ENCODE measurements around the gene PRIMPOL.
A peak's percentile ranks its signal among the peaks of the same experiment; 100 is the strongest.

Gene PRIMPOL

GRCh38 chr4:184727430-184727829 lies 77.9 kb downstream of the PRIMPOL start:
- Histone ChIP-seq H3K14ac (ENCODE audit: low read length in 2 of 2) (no peak overlapping the region), H3K79me1 (replicated peaks; ENCODE audit: low read length, poor library complexity, severe bottlenecking) (peaks cover 18% of the 10 kb centered on the region), H3K27ac (ENCODE audit: low read length, poor library complexity, severe bottlenecking) (no peak overlapping the region), H2BK12ac (ENCODE audit: low read length in 2 of 2) (no peak overlapping the region), H3K18ac (ENCODE audit: low read depth in 1 of 2, low read length in 2 of 2) (no peak overlapping the region), H3K27me3 (ENCODE audit: control insufficient read depth in 1 of 2, insufficient read depth in 1 of 2, low read length in 2 of 2) (no peaks in the 10 kb centered on the region), H3K23ac (ENCODE audit: low read length in 2 of 2) (no peak overlapping the region), H3K9me3 (ENCODE audit: control insufficient read depth, low read length) (no peaks in the 10 kb centered on the region), H3K4me1 (ENCODE audit: control insufficient read depth, insufficient read depth, low read depth, low read length) (peaks cover 2% of the 10 kb centered on the region), H2BK120ac (ENCODE audit: low read depth, low read length) (no peak overlapping the region), H3K36me3 (ENCODE audit: control insufficient read depth in 1 of 2, insufficient read depth in 2 of 2, low read depth in 1 of 2, low read length in 2 of 2) (peaks cover 2 to 7% of the 10 kb centered on the region in 2 experiments), H2AFZ (ENCODE audit: low read depth, low read length) (no peak overlapping the region), H3K4me3 (ENCODE audit: insufficient read depth in 1 of 2, low read depth in 1 of 2, low read length in 2 of 2) (no peak overlapping the region), H3K4me2 (ENCODE audit: low read length, poor library complexity, severe bottlenecking) (no peak overlapping the region), H2BK15ac (ENCODE audit: low read depth, poor library complexity, severe bottlenecking) (no peak overlapping the region), H2BK5ac (ENCODE audit: low read depth, low read length, poor library complexity, severe bottlenecking) (no peak overlapping the region), H4K91ac (ENCODE audit: low read length) (no peak overlapping the region), H3K4ac (ENCODE audit: low read depth in 1 of 2, low read length in 2 of 2) (no peak overlapping the region), H4K8ac (ENCODE audit: low read length) (no peak overlapping the region), H3K9ac (ENCODE audit: low read length) (no peak overlapping the region), H2AK5ac (ENCODE audit: low read length, severe bottlenecking) (no peak overlapping the region)
- DNase-seq, result no peak
- 100% methylated on average over 3 of the region's 3 CpGs for WGBS

DNA sequence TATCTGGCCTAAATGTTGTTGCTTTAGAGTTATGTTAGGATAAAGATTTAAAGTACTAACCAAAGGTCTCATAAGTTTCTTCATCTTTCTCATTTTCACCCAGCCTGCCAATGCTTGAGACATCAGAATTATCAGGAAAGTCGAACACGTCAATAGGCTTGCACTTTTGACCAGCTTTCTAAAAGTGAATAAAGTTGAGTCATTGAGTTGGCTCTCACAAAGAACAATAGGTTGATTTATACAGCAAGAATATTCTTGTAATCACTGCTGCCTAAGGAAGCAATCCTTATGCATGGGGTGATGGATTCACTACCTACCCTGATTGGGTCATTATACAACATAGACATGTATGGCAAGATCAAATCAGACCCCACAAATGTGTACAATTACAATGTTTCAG lies 79.3 kb downstream of the PRIMPOL start:
- Histone ChIP-seq H2AFZ (ENCODE audit: low read depth, low read length) (no peak overlapping the region), H3K79me1 (replicated peaks; ENCODE audit: low read length, poor library complexity, severe bottlenecking) (peaks cover 20% of the 10 kb centered on the region), H3K36me3 (ENCODE audit: control insufficient read depth in 1 of 2, insufficient read depth in 2 of 2, low read depth in 1 of 2, low read length in 2 of 2) (peaks cover 2 to 5% of the 10 kb centered on the region in 2 experiments), H3K27me3 (ENCODE audit: control insufficient read depth in 1 of 2, insufficient read depth in 1 of 2, low read length in 2 of 2) (no peaks in the 10 kb centered on the region), H3K9me3 (ENCODE audit: control insufficient read depth, low read length) (no peaks in the 10 kb centered on the region), H3K9ac (ENCODE audit: low read length) (no peak overlapping the region), H4K91ac (ENCODE audit: low read length) (no peak overlapping the region), H3K4me2 (ENCODE audit: low read length, poor library complexity, severe bottlenecking) (no peak overlapping the region), H2BK120ac (ENCODE audit: low read depth, low read length) (no peak overlapping the region), H3K23ac (ENCODE audit: low read length in 2 of 2) (no peak overlapping the region), H2BK15ac (ENCODE audit: low read depth, poor library complexity, severe bottlenecking) (no peak overlapping the region), H3K4me3 (ENCODE audit: insufficient read depth in 1 of 2, low read depth in 1 of 2, low read length in 2 of 2) (no peak overlapping the region), H3K14ac (ENCODE audit: low read length in 2 of 2) (no peak overlapping the region), H3K18ac (ENCODE audit: low read depth in 1 of 2, low read length in 2 of 2) (no peak overlapping the region), H3K4me1 (ENCODE audit: control insufficient read depth, insufficient read depth, low read depth, low read length) (peaks cover 5% of the 10 kb centered on the region), H3K4ac (ENCODE audit: low read depth in 1 of 2, low read length in 2 of 2) (no peak overlapping the region), H3K27ac (ENCODE audit: low read length, poor library complexity, severe bottlenecking) (no peak overlapping the region), H2AK5ac (ENCODE audit: low read length, severe bottlenecking) (no peak overlapping the region), H2BK5ac (ENCODE audit: low read depth, low read length, poor library complexity, severe bottlenecking) (no peak overlapping the region), H2BK12ac (ENCODE audit: low read length in 2 of 2) (no peak overlapping the region), H4K8ac (ENCODE audit: low read length) (no peak overlapping the region)
- WGBS, result 100% methylated on average over 2 of the region's 2 CpGs
- no peak for DNase-seq

DNA sequence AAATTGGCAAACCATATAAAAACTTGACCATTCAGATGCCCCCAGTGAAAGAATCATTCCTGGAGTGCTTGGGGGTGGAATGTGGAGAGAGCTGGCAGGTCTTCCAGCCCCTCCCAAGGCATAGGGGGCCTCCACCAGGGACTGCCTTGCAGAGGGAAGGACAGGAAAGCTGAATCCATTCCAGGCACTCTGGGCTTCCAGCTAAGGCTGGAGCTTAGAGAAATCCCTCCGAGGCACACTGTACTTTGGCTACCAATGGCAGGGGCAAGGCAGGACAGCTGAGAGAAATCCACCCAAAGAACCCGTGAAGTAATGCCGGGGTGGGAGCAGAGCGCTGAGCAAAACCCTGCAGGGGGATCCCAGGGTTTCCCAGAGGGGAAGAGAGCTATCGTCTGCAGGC lies 80.4 kb downstream of the PRIMPOL start:
- Histone ChIP-seq H2BK120ac (ENCODE audit: low read depth, low read length) (no peak overlapping the region), H3K27me3 (ENCODE audit: control insufficient read depth in 1 of 2, insufficient read depth in 1 of 2, low read length in 2 of 2) (no peaks in the 10 kb centered on the region), H3K9me3 (ENCODE audit: control insufficient read depth, low read length) (no peaks in the 10 kb centered on the region), H3K4ac (ENCODE audit: low read depth in 1 of 2, low read length in 2 of 2) (no peak overlapping the region), H4K8ac (ENCODE audit: low read length) (peak overlapping the region; percentile 56), H3K14ac (ENCODE audit: low read length in 2 of 2) (no peak overlapping the region), H2AFZ (ENCODE audit: low read depth, low read length) (no peak overlapping the region), H3K27ac (ENCODE audit: low read length, poor library complexity, severe bottlenecking) (no peak overlapping the region), H3K4me3 (ENCODE audit: insufficient read depth in 1 of 2, low read depth in 1 of 2, low read length in 2 of 2) (no peak overlapping the region), H3K79me1 (replicated peaks; ENCODE audit: low read length, poor library complexity, severe bottlenecking) (peaks cover 20% of the 10 kb centered on the region), H3K23ac (ENCODE audit: low read length in 2 of 2) (no peak overlapping the region), H3K4me2 (ENCODE audit: low read length, poor library complexity, severe bottlenecking) (no peak overlapping the region), H3K4me1 (ENCODE audit: control insufficient read depth, insufficient read depth, low read depth, low read length) (peaks cover 5% of the 10 kb centered on the region), H2BK12ac (ENCODE audit: low read length in 2 of 2) (no peak overlapping the region), H2AK5ac (ENCODE audit: low read length, severe bottlenecking) (no peak overlapping the region), H3K18ac (ENCODE audit: low read depth in 1 of 2, low read length in 2 of 2) (no peak overlapping the region), H3K36me3 (ENCODE audit: control insufficient read depth in 1 of 2, insufficient read depth in 2 of 2, low read depth in 1 of 2, low read length in 2 of 2) (peaks cover 2 to 5% of the 10 kb centered on the region in 2 experiments), H3K9ac (ENCODE audit: low read length) (no peak overlapping the region), H2BK5ac (ENCODE audit: low read depth, low read length, poor library complexity, severe bottlenecking) (no peak overlapping the region), H4K91ac (ENCODE audit: low read length) (no peak overlapping the region), H2BK15ac (ENCODE audit: low read depth, poor library complexity, severe bottlenecking) (no peak overlapping the region)
- DNase-seq, result no peak
- WGBS, result 98% methylated on average over 5 of the region's 5 CpGs

DNA sequence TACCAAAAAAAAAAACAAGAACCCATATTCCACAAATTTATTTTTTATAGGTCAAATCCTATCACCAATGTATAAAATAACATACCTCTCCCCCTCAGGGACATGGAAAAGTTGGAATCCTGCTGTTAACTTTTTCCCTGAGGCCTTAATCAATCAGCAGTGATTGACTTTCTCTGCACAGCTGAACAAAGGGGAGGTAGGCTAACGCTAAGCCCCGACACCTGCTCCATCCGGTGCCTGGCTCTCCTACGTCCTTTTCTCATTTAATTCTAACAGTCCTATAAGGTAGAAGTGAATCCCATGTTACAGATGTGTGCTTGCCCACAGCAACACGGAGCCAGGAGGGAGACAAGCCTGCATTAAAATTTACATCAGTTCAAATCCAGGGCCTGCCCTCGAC lies 81.5 kb downstream of the PRIMPOL start:
- Histone ChIP-seq H2AK5ac (ENCODE audit: low read length, severe bottlenecking) (no peak overlapping the region), H2BK12ac (ENCODE audit: low read length in 2 of 2) (no peak overlapping the region), H3K18ac (ENCODE audit: low read depth in 1 of 2, low read length in 2 of 2) (no peak overlapping the region), H3K4me2 (ENCODE audit: low read length, poor library complexity, severe bottlenecking) (no peak overlapping the region), H3K14ac (ENCODE audit: low read length in 2 of 2) (no peak overlapping the region), H2AFZ (ENCODE audit: low read depth, low read length) (no peak overlapping the region), H4K91ac (ENCODE audit: low read length) (no peak overlapping the region), H3K9me3 (ENCODE audit: control insufficient read depth, low read length) (no peaks in the 10 kb centered on the region), H3K36me3 (ENCODE audit: control insufficient read depth in 1 of 2, insufficient read depth in 2 of 2, low read depth in 1 of 2, low read length in 2 of 2) (peaks cover 2 to 5% of the 10 kb centered on the region in 2 experiments), H2BK15ac (ENCODE audit: low read depth, poor library complexity, severe bottlenecking) (no peak overlapping the region), H3K4me1 (ENCODE audit: control insufficient read depth, insufficient read depth, low read depth, low read length) (peaks cover 5% of the 10 kb centered on the region), H2BK5ac (ENCODE audit: low read depth, low read length, poor library complexity, severe bottlenecking) (no peak overlapping the region), H3K23ac (ENCODE audit: low read length in 2 of 2) (no peak overlapping the region), H4K8ac (ENCODE audit: low read length) (no peak overlapping the region), H3K27ac (ENCODE audit: low read length, poor library complexity, severe bottlenecking) (no peak overlapping the region), H3K9ac (ENCODE audit: low read length) (no peak overlapping the region), H2BK120ac (ENCODE audit: low read depth, low read length) (no peak overlapping the region), H3K4ac (ENCODE audit: low read depth in 1 of 2, low read length in 2 of 2) (no peak overlapping the region), H3K79me1 (replicated peaks; ENCODE audit: low read length, poor library complexity, severe bottlenecking) (peaks cover 18% of the 10 kb centered on the region), H3K27me3 (ENCODE audit: control insufficient read depth in 1 of 2, insufficient read depth in 1 of 2, low read length in 2 of 2) (no peaks in the 10 kb centered on the region), H3K4me3 (ENCODE audit: insufficient read depth in 1 of 2, low read depth in 1 of 2, low read length in 2 of 2) (no peak overlapping the region)
- WGBS, result 97% methylated on average over 5 of the region's 6 CpGs
- DNase-seq, result no peak

All from mesenchymal stem cell (in vitro differentiated cells and primary cell).